ENCODE results near the gene FNIP2.

- TF ChIP-seq, protein P1, sequence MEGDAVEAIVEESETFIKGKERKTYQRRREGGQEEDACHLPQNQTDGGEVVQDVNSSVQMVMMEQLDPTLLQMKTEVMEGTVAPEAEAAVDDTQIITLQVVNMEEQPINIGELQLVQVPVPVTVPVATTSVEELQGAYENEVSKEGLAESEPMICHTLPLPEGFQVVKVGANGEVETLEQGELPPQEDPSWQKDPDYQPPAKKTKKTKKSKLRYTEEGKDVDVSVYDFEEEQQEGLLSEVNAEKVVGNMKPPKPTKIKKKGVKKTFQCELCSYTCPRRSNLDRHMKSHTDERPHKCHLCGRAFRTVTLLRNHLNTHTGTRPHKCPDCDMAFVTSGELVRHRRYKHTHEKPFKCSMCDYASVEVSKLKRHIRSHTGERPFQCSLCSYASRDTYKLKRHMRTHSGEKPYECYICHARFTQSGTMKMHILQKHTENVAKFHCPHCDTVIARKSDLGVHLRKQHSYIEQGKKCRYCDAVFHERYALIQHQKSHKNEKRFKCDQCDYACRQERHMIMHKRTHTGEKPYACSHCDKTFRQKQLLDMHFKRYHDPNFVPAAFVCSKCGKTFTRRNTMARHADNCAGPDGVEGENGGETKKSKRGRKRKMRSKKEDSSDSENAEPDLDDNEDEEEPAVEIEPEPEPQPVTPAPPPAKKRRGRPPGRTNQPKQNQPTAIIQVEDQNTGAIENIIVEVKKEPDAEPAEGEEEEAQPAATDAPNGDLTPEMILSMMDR (IDR thresholded peaks at IDR 0.05): no peak
- TF ChIP-seq POLR2A (IDR thresholded peaks at IDR 0.05): no peak
- TF ChIP-seq POLR2AphosphoS5 (IDR thresholded peaks at IDR 0.05; ENCODE audit: insufficient read depth in 1 of 2, low read depth in 1 of 2): no peak
These were observed 47.1 kb upstream of the FNIP2 start for GRCh38 chr4:158721680-158722079.

Measured in vagina (tissue), 2 donors.